GM23338 (cell line): Measurements from ENCODE around the gene GRID2. TPM values are rescaled to one million over a fixed set of nuclear protein-coding genes. Genes with fewer than 3 reads are reported as not detected.

Source experiments
- ATAC-seq: fragments of 200-7000 bp; cut with Tn5 transposase; 3 replicates; pipeline ENCODE4 v1.9.1; 2020
- DNase-seq: peaks from one replicate; pipeline ENCODE4 v3.0.0-alpha.2; 2015; ENCODE audit warnings: low spot score
- H2AFZ ChIP-seq: fragments of 200-600 bp; sonication (generic); 2 replicates; pipeline ENCODE4 v1.8.0; 2016; ENCODE audit warnings: antibody characterized with exemption, mild to moderate bottlenecking, moderate library complexity
- H3F3A ChIP-seq: fragments of 200-600 bp; sonication (generic); replicated peaks from 2 replicates; pipeline ENCODE4 v1.8.0; 2017; ENCODE audit warnings: antibody characterized with exemption, mixed run types, low read depth
- H3K27ac ChIP-seq: fragments of 200-600 bp; sonication (generic); 2 replicates; pipeline ENCODE4 v1.6.1; 2016; ENCODE audit warnings: low read depth
- H3K27me3 ChIP-seq: fragments of 200-600 bp; sonication (generic); 2 replicates; pipeline ENCODE4 v1.8.0; 2016; ENCODE audit warnings: mild to moderate bottlenecking, mixed run types, moderate library complexity; ENCODE audit not compliant: insufficient read depth
- H3K36me3 ChIP-seq: fragments of 200-600 bp; sonication (generic); 2 replicates; pipeline ENCODE4 v1.8.0; 2016; ENCODE audit warnings: mild to moderate bottlenecking; ENCODE audit not compliant: insufficient read depth
- H3K4me1 ChIP-seq: fragments of 200-600 bp; sonication (generic); 2 replicates; pipeline ENCODE4 v1.8.0; 2016; ENCODE audit warnings: mild to moderate bottlenecking, moderate library complexity; ENCODE audit not compliant: insufficient read depth
- H3K4me2 ChIP-seq: fragments of 200-600 bp; sonication (generic); 2 replicates; pipeline ENCODE4 v1.7.1; 2017; ENCODE audit warnings: mixed run types
- H3K4me3 ChIP-seq: fragments of 200-600 bp; sonication (generic); 2 replicates; pipeline ENCODE4 v1.6.1; 2016; ENCODE audit warnings: mixed run types
- H3K79me2 ChIP-seq: fragments of 200-600 bp; sonication (generic); replicated peaks from 2 replicates; pipeline ENCODE4 v1.8.0; 2017; ENCODE audit warnings: mild to moderate bottlenecking; ENCODE audit not compliant: insufficient read depth
- H3K9me2 ChIP-seq: fragments of 200-600 bp; sonication (generic); 2 replicates; pipeline ENCODE4 v1.8.0; 2017; ENCODE audit not compliant: insufficient read depth
- H4K20me1 ChIP-seq: fragments of 200-600 bp; sonication (generic); replicated peaks from 2 replicates; pipeline ENCODE4 v1.8.0; 2017; ENCODE audit warnings: mild to moderate bottlenecking; ENCODE audit not compliant: insufficient read depth
- H3K27ac Mint-ChIP-seq: 2 replicates; pipeline ENCODE4 v1.8.0; 2020; ENCODE audit warnings: inconsistent platforms, mild to moderate bottlenecking, moderate library complexity, mixed read lengths
- H3K27me3 Mint-ChIP-seq: 3 replicates; pipeline ENCODE4 v1.8.0; 2022; ENCODE audit warnings: low read depth, mild to moderate bottlenecking, moderate library complexity, mixed read lengths, inconsistent platforms; ENCODE audit not compliant: insufficient read depth, poor library complexity
- H3K36me3 Mint-ChIP-seq: 3 replicates; pipeline ENCODE4 v1.8.0; 2021; ENCODE audit warnings: low read depth, mild to moderate bottlenecking, inconsistent platforms, moderate library complexity, mixed read lengths
- H3K4me1 Mint-ChIP-seq: 3 replicates; pipeline ENCODE4 v1.8.0; 2020; ENCODE audit warnings: mild to moderate bottlenecking, inconsistent platforms, mixed read lengths
- H3K4me3 Mint-ChIP-seq: 3 replicates; pipeline ENCODE4 v1.8.0; 2021; ENCODE audit warnings: moderate library complexity, mild to moderate bottlenecking, inconsistent platforms, mixed read lengths
- H3K9me3 Mint-ChIP-seq: 3 replicates; pipeline ENCODE4 v1.8.0; 2020; ENCODE audit warnings: moderate library complexity, mild to moderate bottlenecking, inconsistent platforms, mixed read lengths
- CREB1 ChIP-seq: fragments of 250-450 bp; sonication (Bioruptor Pico); IDR thresholded peaks from 2 replicates; pipeline ENCODE4 v1.5.0; 2020; ENCODE audit warnings: low read depth, mild to moderate bottlenecking, moderate library complexity
- ETS1 ChIP-seq: IDR thresholded peaks from 2 replicates; pipeline ENCODE4 v1.6.1; 2016; ENCODE audit warnings: antibody characterized with exemption
- EZH2 ChIP-seq: fragments of 200-600 bp; sonication (generic); IDR thresholded peaks from one replicate; pipeline ENCODE4 v1.8.0; 2017; ENCODE audit warnings: antibody characterized with exemption, mild to moderate bottlenecking, low read depth; ENCODE audit not compliant: unreplicated experiment
- EZH2phosphoT487 ChIP-seq: fragments of 200-600 bp; sonication (generic); IDR thresholded peaks from one replicate; pipeline ENCODE4 v1.8.1; 2018; ENCODE audit warnings: antibody characterized with exemption; ENCODE audit not compliant: unreplicated experiment
- JUNB ChIP-seq: IDR thresholded peaks from one replicate; pipeline ENCODE4 v1.6.1; 2016; ENCODE audit warnings: antibody characterized with exemption; ENCODE audit not compliant: unreplicated experiment
- NANOG ChIP-seq: IDR thresholded peaks from 2 replicates; pipeline ENCODE4 v1.6.1; 2016; ENCODE audit warnings: antibody characterized with exemption, borderline replicate concordance
- POLR2AphosphoS5 ChIP-seq: IDR thresholded peaks from 2 replicates; pipeline ENCODE4 v1.6.1; 2016; ENCODE audit warnings: antibody characterized with exemption, low read depth
- STAT1 ChIP-seq: IDR thresholded peaks from one replicate; pipeline ENCODE4 v1.6.1; 2016; ENCODE audit warnings: antibody characterized with exemption; ENCODE audit not compliant: unreplicated experiment
- ZNF114 ChIP-seq: fragments of 250-450 bp; sonication (Bioruptor Pico); IDR thresholded peaks from 2 replicates; pipeline ENCODE4 v1.5.0; 2020; ENCODE audit warnings: mild to moderate bottlenecking, moderate library complexity
- ZNF331 ChIP-seq: fragments of 250-450 bp; sonication (Bioruptor Pico); IDR thresholded peaks from 2 replicates; pipeline ENCODE4 v1.5.0; 2020; ENCODE audit warnings: low read depth, mild to moderate bottlenecking, moderate library complexity
- ZNF462 ChIP-seq: fragments of 250-450 bp; sonication (Bioruptor Pico); IDR thresholded peaks from 2 replicates; pipeline ENCODE4 v1.5.0; 2020; ENCODE audit warnings: mild to moderate bottlenecking, moderate library complexity
- polyA plus RNA-seq: library from polyadenylated mRNA; unstranded; fragments of >200 nt; fragmentation: Nextera tagmentation; extraction: Ambion mirVana; gene quantifications from 2 replicates; pipeline ENCODE4 v1.2.1, GENCODE V29; 2016
- total RNA-seq: library from RNA; depleted of rRNA; stranded (reverse); fragments of >200 nt; shearing (Covaris generic); gene quantifications from 2 replicates; pipeline ENCODE4 v1.2.3, GENCODE V29; 2014
- TF ChIP-seq, protein P1 (sequence below), 2 experiments: fragments of 200-600 bp in 1 of 2; sonication (generic) in 1 of 2; conservative IDR thresholded peaks; 2 replicates each; pipeline versions ENCODE4 v1.5.1 to v1.6.1; 2016 to 2017; ENCODE audit warnings: antibody characterized with exemption in 2 of 2, low read depth in 2 of 2, mild to moderate bottlenecking in 2 of 2, moderate library complexity in 1 of 2
- TF ChIP-seq, protein P2 (sequence below): IDR thresholded peaks from one replicate; pipeline ENCODE4 v1.6.1; 2018; ENCODE audit warnings: antibody characterized with exemption; ENCODE audit not compliant: unreplicated experiment

GRID2 gene
- total and polyA plus RNA-seq, 2 experiments from 2014 or later = 19.9 to 65.4 TPM

DNA sequence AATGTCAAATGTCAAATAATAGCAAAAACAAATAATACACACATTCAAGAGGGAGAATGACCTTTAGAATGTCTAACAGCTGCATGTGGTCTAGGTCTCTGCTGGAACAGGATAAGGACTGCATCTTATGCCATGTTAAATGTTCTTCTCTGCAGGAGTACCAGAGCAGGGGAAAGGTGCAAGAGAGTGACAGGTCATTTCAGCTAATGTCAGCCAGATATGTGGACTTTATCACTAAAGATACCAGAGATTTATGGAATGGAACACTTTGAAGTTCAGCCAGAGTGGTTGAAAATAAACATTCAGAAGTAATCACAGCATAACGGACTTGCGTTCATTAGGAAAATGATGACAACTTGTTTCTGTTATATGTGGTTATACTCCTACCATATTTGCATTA lies 24.3 kb downstream of the GRID2 start:
- H3K4me1 ChIP-seq = peaks cover 36% of the 10 kb centered on the region
- peaks cover 15% of the 10 kb centered on the region for H3K79me2 ChIP-seq
- peaks cover 47% of the 10 kb centered on the region for H3K4me1 Mint-ChIP-seq
- H3K4me3 ChIP-seq = no peak overlapping the region
- H3K27ac ChIP-seq = no peak overlapping the region
- no peak overlapping the region for H3K4me3 Mint-ChIP-seq
- H2AFZ ChIP-seq = no peak overlapping the region
- no peak for DNase-seq
- H3K9me3 Mint-ChIP-seq = no peaks in the 10 kb centered on the region
- no peaks in the 10 kb centered on the region for H3K36me3 ChIP-seq
- no peaks in the 10 kb centered on the region for H3K36me3 Mint-ChIP-seq
- no peak overlapping the region for H3K27ac Mint-ChIP-seq
- peaks cover 2% of the 10 kb centered on the region for H3K27me3 Mint-ChIP-seq
- H3K27me3 ChIP-seq = no peaks in the 10 kb centered on the region
- peaks cover 6% of the 10 kb centered on the region; the same call in 1 of the 2 replicates for H4K20me1 ChIP-seq
- H3K9me2 ChIP-seq = no peaks in the 10 kb centered on the region
- TF ChIP-seq JUNB (no peak), EZH2phosphoT487 (no peak), POLR2AphosphoS5 (no peak), ETS1 (no peak), ZNF114 (no peak), NANOG (no peak), ZNF331 (CRISPR knock-in tag) (no peak), STAT1 (no peak), CREB1 (CRISPR knock-in tag) (no peak), ZNF462 (no peak), EZH2 (no peak)
- TF ChIP-seq, protein P1, sequence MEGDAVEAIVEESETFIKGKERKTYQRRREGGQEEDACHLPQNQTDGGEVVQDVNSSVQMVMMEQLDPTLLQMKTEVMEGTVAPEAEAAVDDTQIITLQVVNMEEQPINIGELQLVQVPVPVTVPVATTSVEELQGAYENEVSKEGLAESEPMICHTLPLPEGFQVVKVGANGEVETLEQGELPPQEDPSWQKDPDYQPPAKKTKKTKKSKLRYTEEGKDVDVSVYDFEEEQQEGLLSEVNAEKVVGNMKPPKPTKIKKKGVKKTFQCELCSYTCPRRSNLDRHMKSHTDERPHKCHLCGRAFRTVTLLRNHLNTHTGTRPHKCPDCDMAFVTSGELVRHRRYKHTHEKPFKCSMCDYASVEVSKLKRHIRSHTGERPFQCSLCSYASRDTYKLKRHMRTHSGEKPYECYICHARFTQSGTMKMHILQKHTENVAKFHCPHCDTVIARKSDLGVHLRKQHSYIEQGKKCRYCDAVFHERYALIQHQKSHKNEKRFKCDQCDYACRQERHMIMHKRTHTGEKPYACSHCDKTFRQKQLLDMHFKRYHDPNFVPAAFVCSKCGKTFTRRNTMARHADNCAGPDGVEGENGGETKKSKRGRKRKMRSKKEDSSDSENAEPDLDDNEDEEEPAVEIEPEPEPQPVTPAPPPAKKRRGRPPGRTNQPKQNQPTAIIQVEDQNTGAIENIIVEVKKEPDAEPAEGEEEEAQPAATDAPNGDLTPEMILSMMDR (conservative IDR thresholded peaks at IDR 0.05; ENCODE audit: low read depth in 2 of 2) = no peak
- TF ChIP-seq, protein P2, sequence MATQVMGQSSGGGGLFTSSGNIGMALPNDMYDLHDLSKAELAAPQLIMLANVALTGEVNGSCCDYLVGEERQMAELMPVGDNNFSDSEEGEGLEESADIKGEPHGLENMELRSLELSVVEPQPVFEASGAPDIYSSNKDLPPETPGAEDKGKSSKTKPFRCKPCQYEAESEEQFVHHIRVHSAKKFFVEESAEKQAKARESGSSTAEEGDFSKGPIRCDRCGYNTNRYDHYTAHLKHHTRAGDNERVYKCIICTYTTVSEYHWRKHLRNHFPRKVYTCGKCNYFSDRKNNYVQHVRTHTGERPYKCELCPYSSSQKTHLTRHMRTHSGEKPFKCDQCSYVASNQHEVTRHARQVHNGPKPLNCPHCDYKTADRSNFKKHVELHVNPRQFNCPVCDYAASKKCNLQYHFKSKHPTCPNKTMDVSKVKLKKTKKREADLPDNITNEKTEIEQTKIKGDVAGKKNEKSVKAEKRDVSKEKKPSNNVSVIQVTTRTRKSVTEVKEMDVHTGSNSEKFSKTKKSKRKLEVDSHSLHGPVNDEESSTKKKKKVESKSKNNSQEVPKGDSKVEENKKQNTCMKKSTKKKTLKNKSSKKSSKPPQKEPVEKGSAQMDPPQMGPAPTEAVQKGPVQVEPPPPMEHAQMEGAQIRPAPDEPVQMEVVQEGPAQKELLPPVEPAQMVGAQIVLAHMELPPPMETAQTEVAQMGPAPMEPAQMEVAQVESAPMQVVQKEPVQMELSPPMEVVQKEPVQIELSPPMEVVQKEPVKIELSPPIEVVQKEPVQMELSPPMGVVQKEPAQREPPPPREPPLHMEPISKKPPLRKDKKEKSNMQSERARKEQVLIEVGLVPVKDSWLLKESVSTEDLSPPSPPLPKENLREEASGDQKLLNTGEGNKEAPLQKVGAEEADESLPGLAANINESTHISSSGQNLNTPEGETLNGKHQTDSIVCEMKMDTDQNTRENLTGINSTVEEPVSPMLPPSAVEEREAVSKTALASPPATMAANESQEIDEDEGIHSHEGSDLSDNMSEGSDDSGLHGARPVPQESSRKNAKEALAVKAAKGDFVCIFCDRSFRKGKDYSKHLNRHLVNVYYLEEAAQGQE = no peak
- no peaks in the 10 kb centered on the region for H3F3A ChIP-seq
- H3K4me2 ChIP-seq = no peak overlapping the region
- no peak; the same call in 2 of the 3 replicates for ATAC-seq
